ENCODE measurements around the gene NR1D1.
A peak's percentile ranks its signal among the peaks of the same experiment; 100 is the strongest.

Gene NR1D1

GRCh38 chr17:40068917-40069750 is 31.3 kb downstream of the NR1D1 start:
- DNase-seq, result peak; percentile 68
- in situ Hi-C loops (cut with HindIII; ENCODE audit: low pct_ligation_motif_present, low pct_unique_long_range_greater_than_20kb, low sequenced_read_pairs), result no loop called here

- in situ Hi-C loops (cut with HindIII; ENCODE audit: low pct_ligation_motif_present, low pct_unique_long_range_greater_than_20kb, low sequenced_read_pairs), result no loop called here
- DNase-seq, result no peak
These were observed 31.8 kb downstream of the NR1D1 start for GRCh38 chr17:40068584-40068916.

- in situ Hi-C loops (cut with HindIII; ENCODE audit: low pct_ligation_motif_present, low pct_unique_long_range_greater_than_20kb, low sequenced_read_pairs), result no loop called here
- no peak for DNase-seq
These were observed 32.2 kb downstream of the NR1D1 start for GRCh38 chr17:40068129-40068581.

- no peak for DNase-seq
- in situ Hi-C loops (cut with HindIII; ENCODE audit: low pct_ligation_motif_present, low pct_unique_long_range_greater_than_20kb, low sequenced_read_pairs), result no loop called here
These were observed 32.7 kb downstream of the NR1D1 start for GRCh38 chr17:40067710-40068109.

- in situ Hi-C loops (cut with HindIII; ENCODE audit: low pct_ligation_motif_present, low pct_unique_long_range_greater_than_20kb, low sequenced_read_pairs), result no loop called here
- no peak for DNase-seq
These were observed 34.4 kb downstream of the NR1D1 start for GRCh38 chr17:40065769-40066510.

- DNase-seq, result peak; percentile 33
- in situ Hi-C loops (cut with HindIII; ENCODE audit: low pct_ligation_motif_present, low pct_unique_long_range_greater_than_20kb, low sequenced_read_pairs), result no loop called here
These were observed 35.2 kb downstream of the NR1D1 start for GRCh38 chr17:40064971-40065768.

GRCh38 chr17:40063901-40064531 is 36.4 kb downstream of the NR1D1 start:
- in situ Hi-C loops (cut with HindIII; ENCODE audit: low pct_ligation_motif_present, low pct_unique_long_range_greater_than_20kb, low sequenced_read_pairs), result no loop called here
- DNase-seq, result no peak

GRCh38 chr17:40063187-40063771 is 37.1 kb downstream of the NR1D1 start:
- in situ Hi-C loops (cut with HindIII; ENCODE audit: low pct_ligation_motif_present, low pct_unique_long_range_greater_than_20kb, low sequenced_read_pairs), result no loop called here

GRCh38 chr17:40062329-40063186 is 37.8 kb downstream of the NR1D1 start, which contains the start of gene THRA:
Gene THRA (plus strand): TSS chr17:40062965. CDS start chr17:40074489, 11,524 bp downstream.
- peak; percentile 71 for DNase-seq
- in situ Hi-C loops (cut with HindIII; ENCODE audit: low pct_ligation_motif_present, low pct_unique_long_range_greater_than_20kb, low sequenced_read_pairs), result no loop called here

More at GRCh38 chr17:40063187-40063771, 37.1 kb downstream of the NR1D1 start:
- DNase-seq, result peak; percentile 42

GRCh38 chr17:40061609-40062038 is 38.8 kb downstream of the NR1D1 start:
- in situ Hi-C loops (cut with HindIII; ENCODE audit: low pct_ligation_motif_present, low pct_unique_long_range_greater_than_20kb, low sequenced_read_pairs), result no loop called here
- DNase-seq, result no peak

GRCh38 chr17:40060887-40061608 is 39.3 kb downstream of the NR1D1 start:
- in situ Hi-C loops (cut with HindIII; ENCODE audit: low pct_ligation_motif_present, low pct_unique_long_range_greater_than_20kb, low sequenced_read_pairs), result no loop called here
- DNase-seq, result no peak

- in situ Hi-C loops (cut with HindIII; ENCODE audit: low pct_ligation_motif_present, low pct_unique_long_range_greater_than_20kb, low sequenced_read_pairs), result no loop called here
- no peak for DNase-seq
These were observed 40.5 kb downstream of the NR1D1 start for GRCh38 chr17:40059729-40060475.

- no peak for DNase-seq
- in situ Hi-C loops (cut with HindIII; ENCODE audit: low pct_ligation_motif_present, low pct_unique_long_range_greater_than_20kb, low sequenced_read_pairs), result no loop called here
These were observed 41.5 kb downstream of the NR1D1 start for GRCh38 chr17:40058865-40059264.

GRCh38 chr17:40058186-40058784 is 42.1 kb downstream of the NR1D1 start:
- DNase-seq, result peak; percentile 44
- in situ Hi-C loops (cut with HindIII; ENCODE audit: low pct_ligation_motif_present, low pct_unique_long_range_greater_than_20kb, low sequenced_read_pairs), result no loop called here

- in situ Hi-C loops (cut with HindIII; ENCODE audit: low pct_ligation_motif_present, low pct_unique_long_range_greater_than_20kb, low sequenced_read_pairs), result no loop called here
- no peak for DNase-seq
These were observed 43.9 kb downstream of the NR1D1 start for GRCh38 chr17:40056379-40057015.
